Neural progenitor cell (in vitro differentiated cells): ENCODE measurements around the gene ASMT. TPM values are rescaled to one million over a fixed set of nuclear protein-coding genes. Genes with fewer than 3 reads are reported as not detected.
A peak's percentile ranks its signal among the peaks of the same experiment; 100 is the strongest.

Source experiments
- DNase-seq: peaks from one replicate; pipeline ENCODE4 v3.0.0-alpha.2; 2016; ENCODE audit warnings: low spot score
- H2AFZ ChIP-seq: fragments of 200-600 bp; sonication (generic); replicated peaks from 2 replicates; pipeline ENCODE4 v1.6.1; 2016; ENCODE audit warnings: antibody characterized with exemption
- H3F3A ChIP-seq: fragments of 200-600 bp; sonication (generic); 2 replicates; pipeline ENCODE4 v1.6.1; 2016; ENCODE audit warnings: antibody characterized with exemption, low read depth
- H3K27ac ChIP-seq: fragments of 200-600 bp; sonication (generic); 2 replicates; pipeline ENCODE4 v1.5.1; 2016; ENCODE audit warnings: mild to moderate bottlenecking
- H3K27me3 ChIP-seq: fragments of 200-600 bp; sonication (generic); 2 replicates; pipeline ENCODE4 v1.6.1; 2016; ENCODE audit warnings: mild to moderate bottlenecking, moderate library complexity
- H3K36me3 ChIP-seq: fragments of 200-600 bp; sonication (generic); 2 replicates; pipeline ENCODE4 v1.5.1; 2016
- H3K4me1 ChIP-seq: fragments of 200-600 bp; sonication (generic); 2 replicates; pipeline ENCODE4 v1.6.1; 2016; ENCODE audit warnings: mixed run types
- H3K4me2 ChIP-seq: fragments of 200-600 bp; sonication (generic); 2 replicates; pipeline ENCODE4 v1.6.1; 2016
- H3K4me3 ChIP-seq: fragments of 200-600 bp; sonication (generic); 2 replicates; pipeline ENCODE4 v1.5.1; 2016
- H3K79me2 ChIP-seq: fragments of 200-600 bp; sonication (generic); 2 replicates; pipeline ENCODE4 v1.6.1; 2016; ENCODE audit warnings: low read depth
- H3K9ac ChIP-seq: fragments of 200-600 bp; sonication (generic); 2 replicates; pipeline ENCODE4 v1.6.1; 2016
- H3K9me3 ChIP-seq: fragments of 200-600 bp; sonication (generic); 2 replicates; pipeline ENCODE4 v1.5.1; 2016; ENCODE audit warnings: low read depth
- H4K20me1 ChIP-seq: fragments of 200-600 bp; sonication (generic); 2 replicates; pipeline ENCODE4 v1.6.1; 2016; ENCODE audit warnings: low read depth
- H3K27ac Mint-ChIP-seq: 3 replicates; pipeline ENCODE4 v1.8.0; 2021; ENCODE audit warnings: mixed read lengths
- H3K27me3 Mint-ChIP-seq: 2 replicates; pipeline ENCODE4 v1.8.0; 2022; ENCODE audit warnings: low read depth, mild to moderate bottlenecking, inconsistent platforms, moderate library complexity, mixed read lengths; ENCODE audit not compliant: insufficient read depth
- H3K36me3 Mint-ChIP-seq: 3 replicates; pipeline ENCODE4 v1.8.0; 2021; ENCODE audit warnings: mixed read lengths
- H3K4me1 Mint-ChIP-seq: 3 replicates; pipeline ENCODE4 v1.8.0; 2021; ENCODE audit warnings: mixed read lengths
- H3K4me3 Mint-ChIP-seq: 3 replicates; pipeline ENCODE4 v1.8.0; 2021; ENCODE audit warnings: mild to moderate bottlenecking, moderate library complexity, mixed read lengths
- H3K9me3 Mint-ChIP-seq: 3 replicates; pipeline ENCODE4 v1.8.0; 2020; ENCODE audit warnings: mixed read lengths
- CTCF ChIP-seq: fragments of 200-600 bp; sonication (generic); IDR thresholded peaks from 2 replicates; pipeline ENCODE4 v1.5.1; 2017; ENCODE audit warnings: antibody characterized with exemption, mild to moderate bottlenecking
- EZH2 ChIP-seq: fragments of 200-600 bp; sonication (generic); IDR thresholded peaks from 2 replicates; pipeline ENCODE4 v1.6.1; 2017; ENCODE audit warnings: antibody characterized with exemption, mild to moderate bottlenecking, moderate library complexity
- EZH2phosphoT487 ChIP-seq: fragments of 200-600 bp; sonication (generic); IDR thresholded peaks from 2 replicates; pipeline ENCODE4 v1.6.1; 2017; ENCODE audit warnings: antibody characterized with exemption
- total RNA-seq: library from RNA; depleted of rRNA; stranded (reverse); fragments of >200 nt; gene quantifications from 2 replicates; pipeline ENCODE4 v1.2.3, GENCODE V29; 2015; ENCODE audit warnings: low replicate concordance

The ASMT gene
- total RNA-seq, 1 donor from 2014 or later: not detected

DNA sequence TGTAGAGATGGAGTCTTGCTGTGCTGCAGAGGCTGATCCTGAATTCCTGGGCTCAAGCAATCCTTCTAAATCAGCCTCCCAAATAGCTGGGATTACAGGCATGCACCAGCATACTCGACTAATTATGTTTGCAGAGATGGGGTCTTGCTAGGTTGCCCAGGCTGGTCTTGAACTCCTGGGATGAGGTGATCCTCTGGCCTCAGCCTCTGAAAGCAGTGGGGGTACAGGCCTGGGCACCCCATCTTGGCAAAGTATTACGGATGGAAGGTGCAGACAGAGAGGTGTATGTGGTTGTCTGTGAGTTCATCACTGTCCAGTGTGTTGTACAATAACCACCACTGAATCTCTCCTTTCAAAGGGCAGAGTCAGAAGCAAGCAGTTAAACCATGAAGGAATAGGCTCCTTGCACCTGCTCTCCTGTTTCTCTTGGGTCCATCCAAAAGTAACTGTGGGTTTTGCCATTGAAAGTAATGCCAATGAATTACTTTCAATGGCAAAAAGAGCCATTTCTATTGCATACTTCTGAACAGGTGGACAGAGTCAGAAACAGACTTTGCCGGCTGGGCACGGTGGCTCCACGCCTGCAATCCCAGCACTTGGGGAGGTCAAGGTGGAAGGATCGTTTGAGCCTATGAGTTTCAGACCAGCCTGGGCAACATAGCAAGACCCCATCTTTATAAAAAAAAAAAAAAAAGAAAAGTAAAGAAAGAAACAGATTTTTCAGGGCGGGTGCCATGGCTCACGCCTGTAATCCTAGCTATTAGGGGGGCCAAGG lies 30.4 kb upstream of the ASMT start:
- Mint-ChIP-seq H3K4me1 (peaks cover 2% of the 10 kb centered on the region), H3K4me3 (no peak overlapping the region), H3K36me3 (no peaks in the 10 kb centered on the region), H3K27me3 (peaks cover 5% of the 10 kb centered on the region), H3K27ac (no peak overlapping the region), H3K9me3 (peaks cover 5% of the 10 kb centered on the region)
- H3K9me3 ChIP-seq: no peaks in the 10 kb centered on the region
- no peak for DNase-seq
- H3K4me2 ChIP-seq: no peak overlapping the region
- no peak overlapping the region for H3K4me3 ChIP-seq
- no peak overlapping the region for H3K9ac ChIP-seq
- no peaks in the 10 kb centered on the region for H3K79me2 ChIP-seq
- no peaks in the 10 kb centered on the region for H3K27me3 ChIP-seq
- no peaks in the 10 kb centered on the region for H4K20me1 ChIP-seq
- no peaks in the 10 kb centered on the region for H3K36me3 ChIP-seq
- H3K27ac ChIP-seq: no peak overlapping the region
- H2AFZ ChIP-seq: no peak overlapping the region
- peaks cover 7% of the 10 kb centered on the region for H3F3A ChIP-seq
- H3K4me1 ChIP-seq: no peaks in the 10 kb centered on the region
- TF ChIP-seq CTCF: no peak
- no peak for TF ChIP-seq EZH2
- TF ChIP-seq EZH2phosphoT487: no peak

GRCh38 chrX:1587161-1587560 lies 27.7 kb upstream of the ASMT start:
- H3K27ac ChIP-seq: peak overlapping the region; percentile 6
- H3K27me3 ChIP-seq: no peaks in the 10 kb centered on the region
- no peaks in the 10 kb centered on the region for H3K36me3 Mint-ChIP-seq
- H3K36me3 ChIP-seq: no peaks in the 10 kb centered on the region
- H3F3A ChIP-seq: peaks cover 23% of the 10 kb centered on the region
- peaks cover 5% of the 10 kb centered on the region for H3K9me3 Mint-ChIP-seq
- H3K4me3 Mint-ChIP-seq: no peak overlapping the region
- no peaks in the 10 kb centered on the region for H3K9me3 ChIP-seq
- H4K20me1 ChIP-seq: peaks cover 5% of the 10 kb centered on the region
- H3K4me1 ChIP-seq: peaks cover 3% of the 10 kb centered on the region
- H2AFZ ChIP-seq: peak overlapping the region; percentile 82
- TF ChIP-seq CTCF (no peak), EZH2 (no peak), EZH2phosphoT487 (no peak)
- peaks cover 2% of the 10 kb centered on the region for H3K4me1 Mint-ChIP-seq
- H3K4me3 ChIP-seq: no peak overlapping the region
- no peak overlapping the region for H3K27ac Mint-ChIP-seq
- peaks cover 7% of the 10 kb centered on the region for H3K79me2 ChIP-seq
- no peak for DNase-seq
- H3K4me2 ChIP-seq: no peak overlapping the region
- H3K27me3 Mint-ChIP-seq: peaks cover 5% of the 10 kb centered on the region
- no peak overlapping the region for H3K9ac ChIP-seq

- TF ChIP-seq EZH2phosphoT487 (no peak), CTCF (no peak), EZH2 (no peak)
- Histone ChIP-seq H2AFZ (no peak overlapping the region), H3K4me2 (no peak overlapping the region), H3K36me3 (no peaks in the 10 kb centered on the region), H4K20me1 (peaks cover 29% of the 10 kb centered on the region), H3K9me3 (no peaks in the 10 kb centered on the region), H3K4me1 (peaks cover 9% of the 10 kb centered on the region), H3K27me3 (no peaks in the 10 kb centered on the region), H3K9ac (no peak overlapping the region), H3K4me3 (no peak overlapping the region), H3K27ac (no peak overlapping the region), H3K79me2 (peaks cover 31% of the 10 kb centered on the region), H3F3A (peaks cover 23% of the 10 kb centered on the region)
- Mint-ChIP-seq H3K9me3 (no peaks in the 10 kb centered on the region), H3K27ac (no peak overlapping the region), H3K36me3 (peaks cover 6% of the 10 kb centered on the region), H3K4me1 (peaks cover 8% of the 10 kb centered on the region), H3K4me3 (no peak overlapping the region), H3K27me3 (peaks cover 2% of the 10 kb centered on the region)
- no peak for DNase-seq
Observed at GRCh38 chrX:1589356-1590130, 25.3 kb upstream of the ASMT start.
